H1 (cell line): Measurements from ENCODE around the gene DPH6. TPM values are rescaled to one million over a fixed set of nuclear protein-coding genes. Genes with fewer than 3 reads are reported as not detected.

Experiments
- CTCF ChIA-PET: fragments of 300-600 bp; sonication (Branson Sonifier 250); formaldehyde crosslinking; loops from one replicate; lab custom pipeline; 2021; ENCODE audit not compliant: partially characterized antibody; lab: Charles Lee
- POLR2A ChIA-PET: fragments of 300-600 bp; sonication (Branson Sonifier 250); formaldehyde crosslinking; loops from one replicate; lab custom pipeline; 2021; ENCODE audit warnings: inconsistent platforms; ENCODE audit not compliant: partially characterized antibody; lab: Charles Lee
- DNase-seq, 2 experiments: peaks; one replicate each; pipeline versions ENCODE4 v3.0.0 to v3.0.0-alpha.2; 2010 to 2022; ENCODE audit warnings: low spot score in 2 of 2, low read depth in 1 of 2, mixed read lengths in 1 of 2
- FAIRE-seq: peaks from 2 replicates; lab custom pipeline; 2011; peaks lifted over from hg19 to GRCh38; lab: Jason Lieb, UNC
- H2AFZ ChIP-seq: 2 replicates; pipeline ENCODE4 v1.8.1; 2012; ENCODE audit warnings: low read length, inconsistent platforms
- H2AK5ac ChIP-seq: 2 replicates; pipeline ENCODE4 v1.6.1; 2013; ENCODE audit warnings: low read depth, low read length
- H2BK120ac ChIP-seq: replicated peaks from 2 replicates; pipeline ENCODE3; 2013; ENCODE audit warnings: low read depth, low read length, inconsistent platforms
- H2BK12ac ChIP-seq: 2 replicates; pipeline ENCODE4 v1.6.1; 2013; ENCODE audit warnings: low read depth, low read length
- H2BK15ac ChIP-seq: 2 replicates; pipeline ENCODE4 v1.6.1; 2013; ENCODE audit warnings: low read length
- H2BK20ac ChIP-seq: 2 replicates; pipeline ENCODE4 v1.6.1; 2013; ENCODE audit warnings: low read length
- H2BK5ac ChIP-seq: 2 replicates; pipeline ENCODE4 v1.6.1; 2013; ENCODE audit warnings: low read depth, low read length
- H3K14ac ChIP-seq: 2 replicates; pipeline ENCODE4 v1.6.1; 2013; ENCODE audit warnings: inconsistent platforms; ENCODE audit not compliant: insufficient read length
- H3K18ac ChIP-seq: 2 replicates; pipeline ENCODE4 v1.6.1; 2013; ENCODE audit warnings: low read length; ENCODE audit errors: extremely low read depth
- H3K23ac ChIP-seq: 2 replicates; pipeline ENCODE4 v1.6.1; 2013; ENCODE audit warnings: inconsistent platforms; ENCODE audit not compliant: insufficient read length
- H3K23me2 ChIP-seq: 2 replicates; pipeline ENCODE4 v1.6.1; 2013; ENCODE audit warnings: low read depth, low read length
- H3K27ac ChIP-seq: 2 replicates; pipeline ENCODE4 v1.6.1; 2011; ENCODE audit warnings: low read depth, low read length, inconsistent platforms
- H3K27me3 ChIP-seq, 4 experiments: replicated peaks in 1 of 4; 1 replicate in 1 of 4; 2 replicates in 3 of 4; pipeline versions ENCODE4 v1.6.1 to v1.8.1; 2011 to 2013; ENCODE audit warnings: low read length in 3 of 4, mild to moderate bottlenecking in 3 of 4, inconsistent platforms in 2 of 4, mixed read lengths in 2 of 4, moderate library complexity in 1 of 4; ENCODE audit not compliant: control insufficient read depth in 3 of 4, insufficient read depth in 3 of 4; ENCODE audit errors: extremely low read depth in 1 of 4
- H3K36me3 ChIP-seq, 4 experiments: 2 replicates each; pipeline versions ENCODE4 v1.6.1 to v1.8.1; 2011 to 2013; ENCODE audit warnings: mild to moderate bottlenecking in 4 of 4, low read length in 3 of 4, moderate library complexity in 2 of 4, control low read depth in 1 of 4, inconsistent platforms in 1 of 4; ENCODE audit not compliant: insufficient read depth in 4 of 4, control insufficient read depth in 2 of 4
- H3K4ac ChIP-seq: replicated peaks from 2 replicates; pipeline ENCODE3; 2013; ENCODE audit warnings: low read length, low read depth, mixed read lengths, inconsistent platforms; ENCODE audit not compliant: insufficient read length
- H3K4me1 ChIP-seq, 4 experiments: replicated peaks in 1 of 4; 1 replicate in 1 of 4; 2 replicates in 3 of 4; pipeline versions ENCODE4 v1.6.1 to v1.8.1; 2011 to 2013; ENCODE audit warnings: low read length in 3 of 4, inconsistent platforms in 2 of 4, mixed read lengths in 1 of 4; ENCODE audit not compliant: insufficient read depth in 4 of 4, control insufficient read depth in 3 of 4
- H3K4me2 ChIP-seq, 2 experiments: 2 replicates each; pipeline versions ENCODE4 v1.6.1 to v1.8.1; 2011 to 2013; ENCODE audit warnings: low read depth in 2 of 2, low read length in 2 of 2, control low read depth in 1 of 2, inconsistent platforms in 1 of 2, mild to moderate bottlenecking in 1 of 2; ENCODE audit not compliant: insufficient read depth in 1 of 2
- H3K4me3 ChIP-seq, 4 experiments: fragments of 200-600, 300-600 bp in 1 of 4; sonication (generic), shearing (Covaris generic), sonication (Bioruptor Twin) in 1 of 4; 2 replicates each; pipeline versions ENCODE4 v1.5.1 to v1.8.1; 2011 to 2016; ENCODE audit warnings: low read length in 4 of 4, low read depth in 3 of 4, control low read depth in 2 of 4, inconsistent platforms in 2 of 4, mild to moderate bottlenecking in 2 of 4, mixed read lengths in 1 of 4, moderate library complexity in 1 of 4; ENCODE audit not compliant: insufficient read depth in 2 of 4; ENCODE audit errors: extremely low read depth in 1 of 4
- H3K56ac ChIP-seq: replicated peaks from 2 replicates; pipeline ENCODE3; 2013; ENCODE audit warnings: low read depth, mild to moderate bottlenecking, mixed read lengths, low read length, inconsistent platforms; ENCODE audit not compliant: insufficient read length
- H3K79me1 ChIP-seq: 2 replicates; pipeline ENCODE4 v1.6.1; 2013; ENCODE audit warnings: low read depth, low read length, control low read depth
- H3K79me2 ChIP-seq, 2 experiments: 2 replicates each; pipeline versions ENCODE4 v1.6.1 to v1.8.1; 2012 to 2013; ENCODE audit warnings: low read length in 2 of 2, mild to moderate bottlenecking in 2 of 2, inconsistent platforms in 1 of 2; ENCODE audit not compliant: insufficient read depth in 2 of 2, control insufficient read depth in 1 of 2
- H3K9ac ChIP-seq, 4 experiments: replicated peaks in 1 of 4; 1 replicate in 1 of 4; 2 replicates in 3 of 4; pipeline versions ENCODE4 v1.6.1 to v1.8.1; 2011 to 2013; ENCODE audit warnings: low read depth in 3 of 4, low read length in 3 of 4, control low read depth in 2 of 4, mild to moderate bottlenecking in 2 of 4, moderate library complexity in 2 of 4, inconsistent platforms in 1 of 4; ENCODE audit errors: extremely low read depth in 1 of 4
- H3K9me3 ChIP-seq, 2 experiments: 2 replicates each; pipeline versions ENCODE4 v1.6.1 to v1.8.1; 2012 to 2013; ENCODE audit warnings: mild to moderate bottlenecking in 2 of 2, moderate library complexity in 2 of 2, control low read depth in 1 of 2, inconsistent platforms in 1 of 2, low read depth in 1 of 2, low read length in 1 of 2, mixed read lengths in 1 of 2; ENCODE audit not compliant: insufficient read depth in 2 of 2
- H4K20me1 ChIP-seq, 2 experiments: replicated peaks in 1 of 2; 2 replicates each; pipeline versions ENCODE3 to v1.8.1; 2011 to 2013; ENCODE audit warnings: inconsistent platforms in 2 of 2, low read length in 2 of 2, mild to moderate bottlenecking in 1 of 2; ENCODE audit not compliant: insufficient read depth in 2 of 2, control insufficient read depth in 1 of 2
- H4K5ac ChIP-seq: 2 replicates; pipeline ENCODE4 v1.6.1; 2013; ENCODE audit warnings: low read length, low read depth, mixed read lengths, inconsistent platforms; ENCODE audit not compliant: insufficient read length
- H4K8ac ChIP-seq: 2 replicates; pipeline ENCODE4 v1.8.0; 2013; ENCODE audit warnings: mild to moderate bottlenecking, moderate library complexity, low read length, inconsistent platforms; ENCODE audit not compliant: insufficient read depth; ENCODE audit errors: extremely low read depth
- H4K91ac ChIP-seq: replicated peaks from 2 replicates; pipeline ENCODE3; 2013; ENCODE audit warnings: low read length, mixed read lengths, inconsistent platforms; ENCODE audit not compliant: insufficient read length
- BCL11A ChIP-seq, 2 experiments: IDR thresholded peaks; one replicate each; pipeline ENCODE4 v1.6.1; 2011; ENCODE audit warnings: low read depth in 2 of 2, low read length in 2 of 2, mild to moderate bottlenecking in 2 of 2
- GABPA ChIP-seq: IDR thresholded peaks from 2 replicates; pipeline ENCODE4 v1.6.1; 2011; ENCODE audit warnings: mild to moderate bottlenecking, low read length, moderate library complexity, borderline replicate concordance; ENCODE audit not compliant: insufficient read depth
- HDAC6 ChIP-seq: IDR thresholded peaks from one replicate; pipeline ENCODE4 v1.7.1; 2012; ENCODE audit warnings: low read depth, mild to moderate bottlenecking, inconsistent platforms, low read length, moderate library complexity
- RXRA ChIP-seq: IDR thresholded peaks from 2 replicates; pipeline ENCODE4 v1.6.1; 2011; ENCODE audit warnings: low read depth, mild to moderate bottlenecking, low read length, moderate library complexity; ENCODE audit not compliant: insufficient read depth
- SRF ChIP-seq: IDR thresholded peaks from 2 replicates; pipeline ENCODE4 v1.6.1; 2011; ENCODE audit warnings: mild to moderate bottlenecking, low read depth, low read length, moderate library complexity
- ZNF274 ChIP-seq: IDR thresholded peaks from 2 replicates; pipeline ENCODE4 v1.7.0; 2012; ENCODE audit warnings: low read length, borderline replicate concordance; ENCODE audit errors: extremely low read depth
- WGBS, 2 experiments: shearing (Covaris generic) in 1 of 2; methylation state at CpG; one replicate each; pipeline versions ENCODE4 v1.1.6 to v1.1.7; 2013 to 2015; ENCODE audit warnings: low lambda C conversion rate in 2 of 2, mixed read lengths in 2 of 2, inconsistent platforms in 1 of 2, low coverage in 1 of 2, missing lambda C conversion rate in 1 of 2; ENCODE audit not compliant: insufficient replicate concordance in 2 of 2, insufficient coverage in 1 of 2, insufficient read length in 1 of 2; ENCODE audit errors: extremely low coverage in 1 of 2, missing lambda C conversion rate in 1 of 2; 5-methylcytosine and 5-hydroxymethylcytosine counted together
- polyA plus RNA-seq, 7 experiments: library from polyadenylated mRNA; depleted of rRNA in 3 of 7; stranded (reverse) in 5 of 7; unstranded in 2 of 7; fragments of >200 nt in 5 of 7; fragments of 200-250 nt in 2 of 7; gene quantifications; 1 replicate in 5 of 7; 2 replicates in 1 of 7; 4 replicates in 1 of 7; pipeline versions ENCODE4 v1.2.1 to v1.2.3, GENCODE V29; 2011 to 2013; ENCODE audit warnings: missing spikeins in 2 of 7, mixed read lengths in 2 of 7
- total RNA-seq: library from RNA; stranded (reverse); fragmentation: NEBNext Ultra II Directional; extraction: Animal tissue kit (Norgen Biotek cat#: 25700); gene quantifications from 2 replicates; pipeline ENCODE4 v1.2.1, GENCODE V29; 2021

Gene DPH6
- total and polyA plus RNA-seq, 2 of the 8 experiments (the other 6 are each of a cell fraction or from before 2014, with no cell fraction given): 21.6 to 30.5 TPM

DNA sequence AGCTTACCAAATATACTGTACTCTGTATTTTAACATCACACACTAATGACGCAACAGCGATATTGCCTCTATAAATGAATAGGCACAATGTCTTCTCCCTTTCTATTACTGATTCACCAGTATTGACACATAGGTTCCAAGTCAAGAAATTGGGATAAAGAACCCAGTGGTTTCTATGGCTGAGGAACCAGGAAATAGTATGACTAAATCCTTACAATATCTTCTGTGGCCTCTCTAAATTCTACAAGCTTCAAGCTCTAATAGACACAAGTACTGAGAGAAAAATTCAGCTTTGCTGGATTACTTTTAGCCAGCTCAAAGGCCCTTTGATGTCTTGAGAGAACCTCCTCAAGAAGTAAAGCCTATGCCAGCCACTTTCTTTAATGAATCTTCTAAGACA is 162.5 kb downstream of the DPH6 start:
- ChIA-PET POLR2A (no interaction called here), CTCF (no interaction called here)
- Histone ChIP-seq H2BK5ac (no peak overlapping the region), H3K4me3 (no peak overlapping the region), H2AK5ac (no peak overlapping the region), H2BK12ac (no peak overlapping the region), H3K14ac (no peak overlapping the region), H3K9ac (no peak overlapping the region), H3K18ac (no peak overlapping the region), H3K27me3 (no peaks in the 10 kb centered on the region), H3K27ac (no peak overlapping the region), H3K56ac (no peak overlapping the region), H2BK20ac (no peak overlapping the region), H3K79me2 (no peaks in the 10 kb centered on the region), H3K9me3 (no peaks in the 10 kb centered on the region), H4K8ac (no peak overlapping the region), H2AFZ (no peak overlapping the region), H4K5ac (no peak overlapping the region), H3K79me1 (no peaks in the 10 kb centered on the region), H3K23me2 (no peaks in the 10 kb centered on the region), H3K23ac (no peak overlapping the region), H2BK15ac (no peak overlapping the region), H3K4ac (no peak overlapping the region), H3K36me3 (no peaks in the 10 kb centered on the region), H4K20me1 (no peaks in the 10 kb centered on the region), H2BK120ac (no peak overlapping the region), H3K4me1 (no peaks in the 10 kb centered on the region), H3K4me2 (no peak overlapping the region), H4K91ac (no peak overlapping the region)
- DNase-seq (no peak), FAIRE-seq (no peak)
- 97% methylated on average over 2 of the region's 2 CpGs; no CpG with 5 or more reads in 1 of the 2 experiments for WGBS, 2 experiments
- TF ChIP-seq GABPA: no peak
- no peak for TF ChIP-seq BCL11A (IDR thresholded peaks at IDR 0.05; ENCODE audit: low read depth in 2 of 2, low read length in 2 of 2)
- TF ChIP-seq SRF: no peak
- no peak for TF ChIP-seq RXRA
- TF ChIP-seq ZNF274: no peak
- TF ChIP-seq HDAC6: no peak
